Body of pancreas (tissue), 4 donors: ENCODE results near the gene B3GNT2. TPM values are rescaled to one million over a fixed set of nuclear protein-coding genes. Genes with fewer than 3 reads are reported as not detected.

Source experiments
- ATAC-seq: fragments of 150-250 bp; one replicate; pipeline ENCODE4 v1.9.1; 2016
- DNase-seq, 4 donors: peaks; one replicate each; pipeline ENCODE4 v3.0.0-alpha.2; 2019
- H3K27ac ChIP-seq, 4 donors: fragments of 200-600 bp; sonication (generic); 1 replicate in 3 of 4; 2 replicates in 1 of 4; pipeline versions ENCODE4 v1.5.1 to v1.6.1; 2016 to 2019; ENCODE audit warnings: mild to moderate bottlenecking in 1 of 4, mixed read lengths in 1 of 4, moderate library complexity in 1 of 4
- H3K27me3 ChIP-seq, 2 donors: fragments of 200-600 bp; sonication (generic); one replicate each; pipeline ENCODE4 v1.6.0; 2016; ENCODE audit warnings: mild to moderate bottlenecking in 1 of 2
- H3K36me3 ChIP-seq, 2 donors: fragments of 200-600 bp; sonication (generic); replicated peaks in 1 of 2; 2 replicates each; pipeline ENCODE4 v1.5.1; 2016; ENCODE audit warnings: low read depth in 2 of 2; ENCODE audit not compliant: insufficient read depth in 1 of 2
- H3K4me1 ChIP-seq: fragments of 200-600 bp; sonication (generic); one replicate; pipeline ENCODE4 v1.6.0; 2016
- H3K4me3 ChIP-seq, 2 donors: fragments of 200-600 bp; sonication (generic); 1 replicate in 1 of 2; 2 replicates in 1 of 2; pipeline ENCODE4 v1.5.1; 2016 to 2019
- H3K9me3 ChIP-seq, 3 donors: fragments of 200-600 bp; sonication (generic); 1 replicate in 2 of 3; 2 replicates in 1 of 3; pipeline ENCODE4 v1.5.1; 2016
- CTCF ChIP-seq, 7 experiments: fragments of 450-650 bp in 4 of 7; fragments of 200-600 bp in 3 of 7; sonication (generic) in 3 of 7; IDR thresholded peaks; one replicate each; pipeline ENCODE4 v1.5.1; 2016 to 2019; ENCODE audit warnings: antibody characterized with exemption in 7 of 7
- POLR2A ChIP-seq, 3 donors: fragments of 450-650 bp; IDR thresholded peaks; one replicate each; pipeline ENCODE4 v1.6.1; 2016; ENCODE audit warnings: antibody characterized with exemption in 3 of 3, mild to moderate bottlenecking in 2 of 3
- WGBS, 2 donors: methylation state at CpG; one replicate each; pipeline ENCODE4 v1.1.5; 2017; 5-methylcytosine and 5-hydroxymethylcytosine counted together
- intact Hi-C: fragments of 100-400 bp; cut with DNase I; formaldehyde crosslinking; loops from one replicate; pipeline ENCODE4 v1.15.1; 2023
- total RNA-seq, 2 donors: library from RNA; depleted of rRNA; stranded (reverse); fragments of >200 nt; gene quantifications; one replicate each; pipeline ENCODE4 v1.1.0, GENCODE V29; 2016

The B3GNT2 gene
- total RNA-seq, 2 donors from 2014 or later: 12.2 to 15.8 TPM

DNA sequence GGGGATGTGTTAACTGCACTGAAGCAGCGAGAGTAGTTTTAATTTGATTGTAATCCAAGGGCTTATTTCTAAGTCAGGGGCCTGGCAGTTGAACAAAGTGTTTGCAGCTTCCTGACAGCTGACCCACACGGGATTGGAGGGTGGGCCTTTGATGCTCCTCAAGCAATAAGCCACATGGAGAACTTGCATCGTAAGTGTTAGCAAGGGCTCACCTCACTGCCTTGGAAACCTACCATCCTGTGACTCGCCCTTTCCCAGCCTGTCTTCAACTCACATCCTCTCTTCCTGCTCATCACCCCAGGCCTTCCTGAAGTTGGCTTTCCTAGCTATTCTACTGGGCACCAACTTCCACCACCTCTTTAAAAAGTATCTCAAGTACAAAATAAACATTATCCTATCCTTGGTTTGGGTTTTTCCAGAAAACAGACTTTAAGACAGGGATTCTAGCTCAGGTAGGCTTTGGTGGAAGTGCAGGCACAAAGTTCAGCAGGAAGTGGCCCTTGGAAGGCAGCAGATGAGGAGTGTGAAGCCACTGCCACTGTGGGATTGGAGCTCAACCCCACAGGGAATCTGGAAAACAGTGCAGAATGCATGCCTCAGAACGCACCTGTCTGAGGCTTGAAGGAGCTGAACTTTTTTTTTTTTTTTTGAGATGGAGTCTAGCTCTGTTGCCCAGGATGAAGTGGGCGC, 31.6 kb downstream of the B3GNT2 start:
- Histone ChIP-seq H3K27ac (no peak overlapping the region), H3K27me3 (no peaks in the 10 kb centered on the region), H3K4me3 (no peak overlapping the region), H3K9me3 (no peaks in the 10 kb centered on the region), H3K36me3 (no peaks in the 10 kb centered on the region), H3K4me1 (peaks cover 5% of the 10 kb centered on the region)
- DNase-seq: no peak
- ATAC-seq: no peak
- TF ChIP-seq POLR2A (IDR thresholded peaks at IDR 0.05): no peak
- TF ChIP-seq CTCF (IDR thresholded peaks at IDR 0.05): no peak
- WGBS, 2 donors: 82 to 84% methylated on average over 6 of the region's 6 CpGs
- intact Hi-C loops: no loop called here

DNA sequence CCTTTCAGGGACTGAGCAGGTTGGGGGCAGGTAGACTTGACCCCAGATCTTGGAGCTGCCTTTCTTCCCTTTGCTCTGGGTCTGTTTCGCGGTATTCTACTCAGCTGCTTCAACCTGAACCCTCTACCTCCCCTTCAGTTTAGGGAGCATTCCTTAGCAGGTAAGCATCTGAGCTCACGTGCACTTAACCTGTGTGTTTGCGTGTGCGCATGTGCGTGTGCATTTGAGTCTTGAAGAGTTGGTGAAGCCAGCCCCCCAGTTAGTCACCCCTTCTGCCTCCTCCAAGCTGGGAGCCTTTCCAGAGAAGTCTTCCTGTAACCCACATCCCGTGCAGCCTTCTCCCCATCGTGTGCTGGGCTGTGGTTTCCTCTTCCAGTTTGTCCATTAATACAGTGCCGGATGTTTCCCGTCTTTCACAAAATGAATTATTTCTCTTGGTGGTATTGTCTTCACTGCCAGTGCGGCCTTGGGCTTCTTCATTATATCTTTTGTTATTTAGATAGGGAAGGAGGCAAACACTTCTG, 33.2 kb downstream of the B3GNT2 start:
- no peak for TF ChIP-seq POLR2A (IDR thresholded peaks at IDR 0.05)
- no peak for TF ChIP-seq CTCF (IDR thresholded peaks at IDR 0.05)
- Histone ChIP-seq H3K27ac (no peak overlapping the region), H3K27me3 (no peaks in the 10 kb centered on the region), H3K4me1 (no peaks in the 10 kb centered on the region), H3K4me3 (no peak overlapping the region), H3K36me3 (no peaks in the 10 kb centered on the region), H3K9me3 (no peaks in the 10 kb centered on the region)
- intact Hi-C loops: no loop called here
- no peak for DNase-seq
- ATAC-seq: no peak
- 68 to 93% methylated on average over 11 of the region's 11 CpGs for WGBS, 2 donors

GRCh38 chr2:62231541-62231940, 35.6 kb downstream of the B3GNT2 start:
- WGBS, 2 donors: 83 to 88% methylated on average over 4 of the region's 4 CpGs
- no peaks in the 10 kb centered on the region for H3K36me3 ChIP-seq
- DNase-seq (no peak), ATAC-seq (no peak)
- TF ChIP-seq CTCF (IDR thresholded peaks at IDR 0.05) (no peak), POLR2A (IDR thresholded peaks at IDR 0.05) (no peak)
- no peaks in the 10 kb centered on the region for H3K9me3 ChIP-seq
- H3K4me3 ChIP-seq: no peak overlapping the region
- intact Hi-C loops: no loop called here
- H3K4me1 ChIP-seq: no peaks in the 10 kb centered on the region
- no peak overlapping the region for H3K27ac ChIP-seq
- no peaks in the 10 kb centered on the region for H3K27me3 ChIP-seq

GRCh38 chr2:62234755-62235655, 39.1 kb downstream of the B3GNT2 start:
- TF ChIP-seq CTCF (IDR thresholded peaks at IDR 0.05) (no peak), POLR2A (IDR thresholded peaks at IDR 0.05) (no peak)
- no peaks in the 10 kb centered on the region for H3K4me1 ChIP-seq
- ATAC-seq: no peak
- H3K4me3 ChIP-seq: no peak overlapping the region
- H3K36me3 ChIP-seq: no peaks in the 10 kb centered on the region
- no peaks in the 10 kb centered on the region for H3K27me3 ChIP-seq
- DNase-seq: no peak
- no peak overlapping the region for H3K27ac ChIP-seq
- intact Hi-C loops: no loop called here
- WGBS, 2 donors: 79 to 87% methylated on average over 14 to 15 of the region's 16 CpGs
- H3K9me3 ChIP-seq: no peaks in the 10 kb centered on the region
